COLO668 (cell line): ENCODE data around the gene HTRA1.

Source experiments
- DNase-seq: peaks from one replicate; lab custom pipeline; 2025; ENCODE audit not compliant: unreplicated experiment; lab: John Stamatoyannopoulos, UW

Gene HTRA1

GRCh38 chr10:122514045-122514840 is 52.9 kb downstream of the HTRA1 start:
- no peak for DNase-seq

GRCh38 chr10:122515022-122515424 is 53.7 kb downstream of the HTRA1 start:
- DNase-seq, result no peak

GRCh38 chr10:122515588-122516231 is 54.4 kb downstream of the HTRA1 start:
- no peak for DNase-seq

- DNase-seq, result no peak
Observed at GRCh38 chr10:122516734-122517133, 55.4 kb downstream of the HTRA1 start.

GRCh38 chr10:122519144-122519543 is 57.8 kb downstream of the HTRA1 start:
- no peak for DNase-seq

GRCh38 chr10:122519873-122520272 is 58.5 kb downstream of the HTRA1 start:
- DNase-seq, result no peak

- no peak for DNase-seq
Observed at GRCh38 chr10:122521011-122521410, 59.7 kb downstream of the HTRA1 start.

- DNase-seq, result no peak
Observed at GRCh38 chr10:122524811-122525210, 63.5 kb downstream of the HTRA1 start.

GRCh38 chr10:122525788-122526187 is 64.4 kb downstream of the HTRA1 start:
- peak; percentile 1 for DNase-seq

GRCh38 chr10:122526892-122527291 is 65.5 kb downstream of the HTRA1 start:
- no peak for DNase-seq

GRCh38 chr10:122530177-122530576 is 68.8 kb downstream of the HTRA1 start:
- DNase-seq, result no peak

GRCh38 chr10:122531261-122531660 is 69.9 kb downstream of the HTRA1 start:
- no peak for DNase-seq

GRCh38 chr10:122531939-122532338 is 70.6 kb downstream of the HTRA1 start:
- DNase-seq, result peak; percentile 13

- no peak for DNase-seq
Observed at GRCh38 chr10:122532601-122533296, 71.4 kb downstream of the HTRA1 start.

GRCh38 chr10:122537545-122537944 is 76.2 kb downstream of the HTRA1 start:
- DNase-seq, result no peak

- DNase-seq, result no peak
Observed at GRCh38 chr10:122541541-122542002, 80.2 kb downstream of the HTRA1 start.

- DNase-seq, result no peak
Observed at GRCh38 chr10:122543676-122544445, 82.5 kb downstream of the HTRA1 start.

- DNase-seq, result no peak
Observed at GRCh38 chr10:122544493-122544892, 83.1 kb downstream of the HTRA1 start.

GRCh38 chr10:122546242-122546641 is 84.9 kb downstream of the HTRA1 start:
- DNase-seq, result no peak

- DNase-seq, result no peak
Observed at GRCh38 chr10:122548407-122549085, 87.2 kb downstream of the HTRA1 start.

- DNase-seq, result no peak
Observed at GRCh38 chr10:122549636-122550035, 88.3 kb downstream of the HTRA1 start.
